WTC11 (cell line): Measurements from ENCODE around the gene CRADD.

Source experiments
- CTCF ChIP-seq: fragments of 200-600 bp; IDR thresholded peaks from 2 replicates; pipeline ENCODE4 v1.8.0; 2022; ENCODE audit warnings: antibody characterized with exemption
- JUN ChIP-seq: sonication (generic); formaldehyde crosslinking; IDR thresholded peaks from 2 replicates; pipeline ENCODE4 v1.8.0; 2023; ENCODE audit warnings: mild to moderate bottlenecking, missing genetic modification reagents

GRCh38 chr12:93793007-93793406 is 115.8 kb downstream of the CRADD start:
- TF ChIP-seq JUN (CRISPR knock-in tag): no peak
- no peak for TF ChIP-seq CTCF
